ENCODE results near the gene RNF125.
A peak's percentile ranks its signal among the peaks of the same experiment; 100 is the strongest.
"Not testable (repeated sequence)": the region's sequence is repeated elsewhere in the genome, so short reads cannot be mapped to it uniquely, and the experiment has no call there.

The RNF125 gene

DNA sequence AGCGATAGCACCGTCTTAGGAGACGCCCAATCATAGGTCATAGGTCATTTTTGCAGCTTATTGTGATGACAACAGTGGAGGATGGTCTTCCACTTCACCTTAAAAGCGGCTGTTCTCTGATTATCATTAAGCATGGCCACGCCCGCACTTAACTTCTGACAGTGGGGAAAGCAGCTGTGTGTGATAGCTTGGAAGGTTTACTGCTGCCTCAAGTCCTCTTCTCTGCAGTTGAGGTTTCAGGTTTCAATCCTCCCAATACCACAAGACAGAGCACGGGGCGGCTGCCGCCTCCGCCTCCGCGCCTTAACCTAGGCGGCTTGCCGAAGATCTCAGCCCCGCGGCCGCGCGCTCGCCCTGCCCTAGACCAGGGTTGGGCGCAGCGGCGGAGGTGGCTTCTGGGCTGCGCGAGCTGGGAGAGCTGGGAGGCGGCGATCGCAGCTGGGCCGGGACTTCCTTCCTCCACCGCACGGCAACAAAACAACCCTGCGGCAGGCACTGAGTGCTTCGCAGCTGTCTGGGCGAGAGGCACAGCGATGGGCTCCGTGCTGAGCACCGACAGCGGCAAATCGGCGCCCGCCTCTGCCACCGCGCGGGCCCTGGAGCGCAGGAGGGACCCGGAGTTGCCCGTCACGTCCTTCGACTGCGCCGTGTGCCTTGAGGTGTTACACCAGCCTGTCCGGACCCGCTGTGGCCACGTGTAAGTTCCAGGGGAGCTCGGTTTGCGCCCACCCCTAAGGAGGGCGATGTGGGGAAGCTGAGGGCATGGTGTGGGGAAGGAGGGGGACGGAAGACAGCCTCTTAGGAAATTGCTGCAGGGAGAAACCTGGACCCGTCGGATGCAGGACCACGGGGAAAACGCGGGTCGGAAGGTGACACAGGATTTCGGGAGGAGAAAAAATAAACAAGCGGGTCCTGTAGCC is at the start of gene RNF125:
Gene RNF125 (plus strand): TSS at position 495 of the 920 bp plus-strand sequence. CDS start 39 bp downstream, at position 534.
- Histone ChIP-seq H3K9me3 (ENCODE audit: control insufficient read depth, insufficient read depth, low read length) (no peaks in the 10 kb centered on the region), H3K9ac (ENCODE audit: low read depth, low read length) (peak within 1 kb of the TSS; percentile 75), H3K4me1 (ENCODE audit: insufficient read depth, low read length) (no peaks in the 10 kb centered on the region; the same call in 1 of the 2 replicates), H3K36me3 (ENCODE audit: insufficient read depth, low read length) (no peaks in the 10 kb centered on the region)

DNA sequence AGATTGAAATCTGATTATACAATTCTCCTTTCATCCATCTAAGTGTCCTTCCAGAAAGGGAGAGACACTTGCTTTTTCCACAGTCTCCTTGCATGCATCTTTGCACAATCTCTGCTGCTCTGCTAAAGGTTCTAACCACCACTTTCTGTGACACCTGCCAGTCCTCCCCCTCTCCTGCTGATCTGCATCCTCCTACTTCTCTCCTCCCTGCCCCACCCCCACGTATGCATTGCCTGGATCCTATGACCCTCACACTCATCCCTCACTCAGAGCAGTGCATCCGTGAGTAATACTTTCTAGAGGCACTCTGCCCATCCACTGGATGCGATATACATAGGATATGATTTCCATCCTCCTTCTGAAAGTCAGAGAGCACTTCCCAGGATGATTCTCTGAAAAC is 48.0 kb upstream of the RNF125 start:
- peaks cover 17% of the 10 kb centered on the region; the same call in 1 of the 2 replicates for H3K9me3 ChIP-seq (ENCODE audit: control insufficient read depth, insufficient read depth, low read length)
- H3K9ac ChIP-seq (ENCODE audit: low read depth, low read length): no peak overlapping the region
- H3K4me1 ChIP-seq (ENCODE audit: insufficient read depth, low read length): no peaks in the 10 kb centered on the region
- no peaks in the 10 kb centered on the region for H3K36me3 ChIP-seq (ENCODE audit: insufficient read depth, low read length)

- Histone ChIP-seq H3K36me3 (ENCODE audit: insufficient read depth, low read length) (no peaks in the 10 kb centered on the region), H3K4me1 (ENCODE audit: insufficient read depth, low read length) (no peaks in the 10 kb centered on the region), H3K9ac (ENCODE audit: low read depth, low read length) (no peak overlapping the region), H3K9me3 (ENCODE audit: control insufficient read depth, insufficient read depth, low read length) (peaks cover 29% of the 10 kb centered on the region; the same call in 1 of the 2 replicates)
Measured at GRCh38 chr18:31973929-31974546, 44.6 kb upstream of the RNF125 start.

- peaks cover 29% of the 10 kb centered on the region; the same call in 1 of the 2 replicates for H3K9me3 ChIP-seq (ENCODE audit: control insufficient read depth, insufficient read depth, low read length)
- H3K36me3 ChIP-seq (ENCODE audit: insufficient read depth, low read length): no peaks in the 10 kb centered on the region
- no peaks in the 10 kb centered on the region for H3K4me1 ChIP-seq (ENCODE audit: insufficient read depth, low read length)
- H3K9ac ChIP-seq (ENCODE audit: low read depth, low read length): no peak overlapping the region
Measured at GRCh38 chr18:31976242-31976641, 42.4 kb upstream of the RNF125 start.

DNA sequence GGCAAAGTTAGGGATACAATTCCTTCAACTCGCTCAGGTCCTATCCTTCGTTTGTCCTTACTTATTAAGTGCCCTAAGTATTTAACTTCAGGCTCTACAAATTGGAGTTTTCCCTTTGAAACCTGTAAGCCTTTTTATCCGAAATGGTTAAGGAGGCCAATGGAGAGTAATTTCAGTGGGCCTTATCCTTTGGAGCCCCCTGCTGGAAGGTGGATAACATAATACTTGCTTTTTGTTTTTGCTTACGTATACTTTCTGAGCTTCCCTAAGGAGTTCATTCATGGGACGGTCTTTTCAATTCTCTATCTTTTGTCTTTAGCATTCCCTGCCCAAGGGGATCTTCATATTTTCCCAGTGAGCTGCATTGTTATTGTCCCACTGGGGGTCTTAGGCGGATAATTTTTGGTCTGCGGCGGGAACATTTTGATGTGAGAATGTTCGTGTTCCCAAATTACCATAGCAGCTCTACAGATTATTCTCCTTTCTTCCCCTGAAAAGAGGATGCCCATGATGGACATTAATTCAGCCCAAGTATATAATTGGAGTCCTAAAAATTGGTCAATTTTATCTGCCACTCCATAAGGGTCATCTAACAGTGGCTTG is 41.3 kb upstream of the RNF125 start:
- H3K9me3 ChIP-seq (ENCODE audit: control insufficient read depth, insufficient read depth, low read length): peaks cover 28% of the 10 kb centered on the region; the same call in 1 of the 2 replicates

DNA sequence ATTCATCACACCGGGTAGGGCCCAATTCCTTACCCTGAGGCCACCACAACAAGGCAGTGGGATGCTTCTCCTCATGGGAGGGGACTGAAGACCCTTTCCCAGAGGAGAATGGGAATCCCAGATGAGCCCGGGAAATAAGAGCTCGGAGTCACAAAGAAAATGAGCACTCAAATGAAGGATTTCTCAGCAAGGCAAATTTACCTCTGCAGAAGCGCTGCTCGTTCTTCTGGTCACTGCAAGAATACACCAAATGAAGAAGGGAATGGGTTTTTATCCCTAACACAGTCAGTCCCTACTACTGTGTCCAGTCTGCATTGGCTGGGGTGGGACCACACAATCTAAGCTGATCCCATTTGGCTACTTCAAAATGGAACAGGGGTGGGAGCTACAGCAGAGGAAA is 40.0 kb upstream of the RNF125 start:
- Histone ChIP-seq H3K36me3 (ENCODE audit: insufficient read depth, low read length) (no peaks in the 10 kb centered on the region), H3K9ac (ENCODE audit: low read depth, low read length) (no peak overlapping the region), H3K4me1 (ENCODE audit: insufficient read depth, low read length) (no peaks in the 10 kb centered on the region), H3K9me3 (ENCODE audit: control insufficient read depth, insufficient read depth, low read length) (peaks cover 23% of the 10 kb centered on the region; the same call in 1 of the 2 replicates)

More for the DNA sequence above, 41.3 kb upstream of the RNF125 start:
- Histone ChIP-seq H3K4me1 (ENCODE audit: insufficient read depth, low read length) (no peaks in the 10 kb centered on the region), H3K9ac (ENCODE audit: low read depth, low read length) (no peak overlapping the region), H3K36me3 (ENCODE audit: insufficient read depth, low read length) (no peaks in the 10 kb centered on the region)

DNA sequence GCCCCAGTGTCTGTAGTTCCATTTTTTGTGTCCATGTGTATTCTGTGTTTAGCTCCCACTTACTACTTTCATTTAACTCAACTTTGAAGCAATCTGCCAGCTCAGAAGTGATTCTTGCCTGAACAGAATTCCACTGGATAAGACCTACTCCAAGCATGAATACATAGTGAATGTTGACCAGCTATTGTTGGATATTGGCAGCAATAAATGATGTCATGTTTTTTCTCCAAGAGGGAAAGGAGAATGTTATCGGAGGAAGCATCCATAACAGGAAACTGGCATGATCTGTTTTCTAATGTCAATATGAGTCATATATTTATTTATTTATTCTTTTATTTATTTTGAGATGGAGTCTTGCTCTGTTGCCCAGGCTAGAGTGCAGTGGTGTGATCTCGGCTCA is 38.9 kb upstream of the RNF125 start:
- H3K9me3 ChIP-seq (ENCODE audit: control insufficient read depth, insufficient read depth, low read length): peaks cover 12% of the 10 kb centered on the region; the same call in 1 of the 2 replicates
- no peak overlapping the region for H3K9ac ChIP-seq (ENCODE audit: low read depth, low read length)
- no peaks in the 10 kb centered on the region for H3K36me3 ChIP-seq (ENCODE audit: insufficient read depth, low read length)
- no peaks in the 10 kb centered on the region for H3K4me1 ChIP-seq (ENCODE audit: insufficient read depth, low read length)

GRCh38 chr18:31980863-31981262 is 37.8 kb upstream of the RNF125 start:
- Histone ChIP-seq H3K4me1 (ENCODE audit: insufficient read depth, low read length) (no peaks in the 10 kb centered on the region), H3K36me3 (ENCODE audit: insufficient read depth, low read length) (no peaks in the 10 kb centered on the region), H3K9ac (ENCODE audit: low read depth, low read length) (no peak overlapping the region), H3K9me3 (ENCODE audit: control insufficient read depth, insufficient read depth, low read length) (peaks cover 12% of the 10 kb centered on the region; the same call in 1 of the 2 replicates)

GRCh38 chr18:31983020-31983419 is 35.6 kb upstream of the RNF125 start:
- Histone ChIP-seq H3K9me3 (ENCODE audit: control insufficient read depth, insufficient read depth, low read length) (peaks cover 9% of the 10 kb centered on the region; the same call in 1 of the 2 replicates), H3K36me3 (ENCODE audit: insufficient read depth, low read length) (no peaks in the 10 kb centered on the region), H3K4me1 (ENCODE audit: insufficient read depth, low read length) (no peaks in the 10 kb centered on the region), H3K9ac (ENCODE audit: low read depth, low read length) (no peak overlapping the region)

DNA sequence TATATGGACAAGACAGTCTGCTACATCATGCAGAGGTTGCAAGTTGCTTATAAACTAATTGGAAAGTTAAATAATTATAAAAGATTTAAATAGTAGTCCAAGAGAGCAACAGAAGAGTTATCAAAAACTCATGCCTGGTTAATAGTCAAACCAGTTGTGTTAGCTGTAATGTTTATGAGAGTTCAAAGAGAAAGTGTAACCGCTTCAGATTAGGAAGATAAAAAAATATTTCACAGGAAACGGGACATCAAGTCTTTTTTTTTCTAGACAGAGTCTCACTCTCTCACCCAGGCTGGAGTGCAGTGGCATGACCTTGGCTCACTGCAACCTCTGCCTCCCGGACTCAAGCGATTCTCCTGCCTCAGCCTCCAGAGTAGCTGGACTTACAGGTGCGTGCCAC is 34.6 kb upstream of the RNF125 start:
- H3K4me1 ChIP-seq (ENCODE audit: insufficient read depth, low read length): no peaks in the 10 kb centered on the region
- H3K9me3 ChIP-seq (ENCODE audit: control insufficient read depth, insufficient read depth, low read length): no peaks in the 10 kb centered on the region; the same call in 1 of the 2 replicates
- no peak overlapping the region for H3K9ac ChIP-seq (ENCODE audit: low read depth, low read length)
- no peaks in the 10 kb centered on the region for H3K36me3 ChIP-seq (ENCODE audit: insufficient read depth, low read length)

DNA sequence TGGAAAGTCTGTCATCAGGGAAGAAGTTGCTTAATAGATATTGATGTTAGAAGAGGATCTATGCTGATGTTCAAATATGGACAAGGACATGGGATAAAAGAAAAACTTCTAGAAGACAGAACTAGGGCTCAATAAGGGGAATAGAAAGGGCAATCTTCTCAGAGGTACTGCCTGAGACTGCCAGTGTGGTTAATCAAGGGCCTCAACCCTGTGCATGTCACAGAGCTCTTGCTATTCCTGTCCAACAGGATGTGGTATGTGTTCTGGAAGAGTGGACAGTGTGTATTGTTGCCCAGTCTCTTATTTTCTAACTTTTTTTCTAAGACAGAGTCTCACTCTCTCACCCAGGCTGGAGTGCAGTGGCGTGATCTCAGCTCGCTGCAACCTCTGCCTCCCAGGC is 27.8 kb upstream of the RNF125 start:
- no peaks in the 10 kb centered on the region for H3K36me3 ChIP-seq (ENCODE audit: insufficient read depth, low read length)
- H3K9me3 ChIP-seq (ENCODE audit: control insufficient read depth, insufficient read depth, low read length): no peaks in the 10 kb centered on the region
- H3K9ac ChIP-seq (ENCODE audit: low read depth, low read length): no peak overlapping the region
- peaks cover 5% of the 10 kb centered on the region for H3K4me1 ChIP-seq (ENCODE audit: insufficient read depth, low read length)

GRCh38 chr18:31996007-31996406 is 22.6 kb upstream of the RNF125 start:
- Histone ChIP-seq H3K36me3 (ENCODE audit: insufficient read depth, low read length) (no peaks in the 10 kb centered on the region), H3K4me1 (ENCODE audit: insufficient read depth, low read length) (peaks cover 5% of the 10 kb centered on the region), H3K9ac (ENCODE audit: low read depth, low read length) (no peak overlapping the region), H3K9me3 (ENCODE audit: control insufficient read depth, insufficient read depth, low read length) (no peaks in the 10 kb centered on the region)

GRCh38 chr18:31998880-31999412 is 19.7 kb upstream of the RNF125 start:
- Histone ChIP-seq H3K4me1 (ENCODE audit: insufficient read depth, low read length) (no peaks in the 10 kb centered on the region), H3K9me3 (ENCODE audit: control insufficient read depth, insufficient read depth, low read length) (no peaks in the 10 kb centered on the region), H3K36me3 (ENCODE audit: insufficient read depth, low read length) (no peaks in the 10 kb centered on the region), H3K9ac (ENCODE audit: low read depth, low read length) (no peak overlapping the region)

GRCh38 chr18:32001141-32001540 is 17.5 kb upstream of the RNF125 start:
- H3K9me3 ChIP-seq (ENCODE audit: control insufficient read depth, insufficient read depth, low read length); H3K9ac ChIP-seq (ENCODE audit: low read depth, low read length); H3K36me3 ChIP-seq (ENCODE audit: insufficient read depth, low read length); H3K4me1 ChIP-seq (ENCODE audit: insufficient read depth, low read length): not testable (repeated sequence)
